Karpas-422 (cell line): ENCODE measurements around the gene CKS2. TPM values are rescaled to one million over a fixed set of nuclear protein-coding genes. Genes with fewer than 3 reads are reported as not detected.
A peak's percentile ranks its signal among the peaks of the same experiment; 100 is the strongest.

Experiments used
- DNase-seq: peaks from one replicate; pipeline ENCODE4 v3.0.0-alpha.2; 2015
- H2AFZ ChIP-seq: fragments of 200-600 bp; sonication (generic); 2 replicates; pipeline ENCODE4 v1.6.1; 2014; ENCODE audit warnings: antibody characterized with exemption, low read length, mixed read lengths
- H3K27ac ChIP-seq: fragments of 200-600 bp; sonication (generic); 2 replicates; pipeline ENCODE4 v1.5.1; 2014; ENCODE audit warnings: mild to moderate bottlenecking, low read length, moderate library complexity
- H3K27me3 ChIP-seq: fragments of 200-600 bp; sonication (generic); 2 replicates; pipeline ENCODE4 v1.6.1; 2014; ENCODE audit warnings: low read length, mixed read lengths
- H3K36me3 ChIP-seq: fragments of 200-600 bp; sonication (generic); 2 replicates; pipeline ENCODE4 v1.6.1; 2014; ENCODE audit warnings: low read length, mixed read lengths; ENCODE audit not compliant: insufficient read depth
- H3K4me1 ChIP-seq: fragments of 200-600 bp; sonication (generic); 2 replicates; pipeline ENCODE4 v1.6.1; 2014; ENCODE audit warnings: mild to moderate bottlenecking, low read length, mixed read lengths
- H3K4me2 ChIP-seq: fragments of 200-600 bp; sonication (generic); 2 replicates; pipeline ENCODE4 v1.6.1; 2014; ENCODE audit warnings: low read length, low read depth, mild to moderate bottlenecking; ENCODE audit not compliant: poor library complexity, severe bottlenecking
- H3K4me3 ChIP-seq: fragments of 200-600 bp; sonication (generic); 2 replicates; pipeline ENCODE4 v1.5.1; 2014; ENCODE audit warnings: mild to moderate bottlenecking, antibody characterized with exemption, low read length, mixed read lengths
- H3K79me2 ChIP-seq: fragments of 200-600 bp; sonication (generic); 2 replicates; pipeline ENCODE4 v1.6.1; 2014; ENCODE audit warnings: mild to moderate bottlenecking, low read length, mixed read lengths
- H3K9ac ChIP-seq: fragments of 200-600 bp; sonication (generic); 2 replicates; pipeline ENCODE4 v1.6.0; 2014; ENCODE audit warnings: low read length
- H3K9me2 ChIP-seq: fragments of 200-600 bp; sonication (generic), shearing (Covaris generic); replicated peaks from 2 replicates; pipeline ENCODE4 v1.6.0; 2014; ENCODE audit warnings: mild to moderate bottlenecking, low read length, moderate library complexity; ENCODE audit not compliant: insufficient read depth
- H3K9me3 ChIP-seq: fragments of 300-700, 200-600 bp; sonication (generic); 2 replicates; pipeline ENCODE4 v1.6.1; 2014; ENCODE audit warnings: low read length, mixed read lengths
- H4K20me1 ChIP-seq: fragments of 200-600 bp; sonication (generic); 2 replicates; pipeline ENCODE4 v1.6.1; 2014; ENCODE audit warnings: mild to moderate bottlenecking, antibody characterized with exemption, low read length, low read depth; ENCODE audit not compliant: insufficient read depth
- total RNA-seq: library from RNA; depleted of rRNA; stranded (reverse); fragments of >200 nt; shearing (Covaris generic); gene quantifications from 2 replicates; pipeline ENCODE4 v1.2.3, GENCODE V29; 2014; ENCODE audit warnings: low replicate concordance

The CKS2 gene
- total RNA-seq, 1 experiment from 2014 or later = 319 TPM

GRCh38 chr9:89313842-89314241 is 2.8 kb downstream of the CKS2 start:
- Histone ChIP-seq H2AFZ (no peak overlapping the region), H3K4me2 (peak overlapping the region; percentile 90)
- no peak for DNase-seq

GRCh38 chr9:89314955-89315354 is 4.0 kb downstream of the CKS2 start:
- Histone ChIP-seq H2AFZ (no peak overlapping the region), H4K20me1 (peaks cover 38% of the 10 kb centered on the region), H3K4me3 (peak overlapping the region; percentile 96), H3K9ac (peak overlapping the region; percentile 93), H3K9me3 (no peaks in the 10 kb centered on the region), H3K4me2 (peak overlapping the region; percentile 90), H3K79me2 (peaks cover 62% of the 10 kb centered on the region), H3K9me2 (no peaks in the 10 kb centered on the region), H3K27ac (peak overlapping the region; percentile 93), H3K27me3 (no peaks in the 10 kb centered on the region), H3K4me1 (peaks cover 70% of the 10 kb centered on the region), H3K36me3 (peaks cover 60% of the 10 kb centered on the region)
- DNase-seq = peak; percentile 51

More at GRCh38 chr9:89313842-89314241, 2.8 kb downstream of the CKS2 start:
- Histone ChIP-seq H3K27ac (peak overlapping the region; percentile 93), H3K9me2 (no peaks in the 10 kb centered on the region), H4K20me1 (peaks cover 38% of the 10 kb centered on the region), H3K36me3 (peaks cover 64% of the 10 kb centered on the region), H3K4me3 (peak overlapping the region; percentile 96), H3K9me3 (no peaks in the 10 kb centered on the region), H3K27me3 (no peaks in the 10 kb centered on the region), H3K9ac (peak overlapping the region; percentile 93), H3K79me2 (peaks cover 65% of the 10 kb centered on the region), H3K4me1 (peaks cover 71% of the 10 kb centered on the region)

GRCh38 chr9:89315482-89315881 is 4.5 kb downstream of the CKS2 start:
- H3K79me2 ChIP-seq = peaks cover 62% of the 10 kb centered on the region
- no peaks in the 10 kb centered on the region for H3K9me2 ChIP-seq
- no peaks in the 10 kb centered on the region for H3K27me3 ChIP-seq
- 0 out of 2 replicates have a peak overlapping the region, but pooled peaks have one; percentile 93 for H3K9ac ChIP-seq
- H3K4me3 ChIP-seq = peak overlapping the region; percentile 96
- H3K36me3 ChIP-seq = peaks cover 60% of the 10 kb centered on the region
- no peaks in the 10 kb centered on the region for H3K9me3 ChIP-seq
- H3K27ac ChIP-seq = peak overlapping the region; percentile 93
- no peak for DNase-seq
- H2AFZ ChIP-seq = no peak overlapping the region
- H3K4me2 ChIP-seq = peak overlapping the region; percentile 90
- H4K20me1 ChIP-seq = peaks cover 38% of the 10 kb centered on the region
- peaks cover 75% of the 10 kb centered on the region for H3K4me1 ChIP-seq

- Histone ChIP-seq H2AFZ (no peak overlapping the region), H3K4me1 (peaks cover 78% of the 10 kb centered on the region), H3K9ac (peak overlapping the region; percentile 74), H3K9me2 (no peaks in the 10 kb centered on the region), H3K27ac (peak overlapping the region; percentile 93), H4K20me1 (peaks cover 29% of the 10 kb centered on the region), H3K4me3 (peak overlapping the region; percentile 71; the same call in 1 of the 2 replicates), H3K36me3 (peaks cover 61% of the 10 kb centered on the region), H3K4me2 (peak overlapping the region; percentile 90), H3K27me3 (no peaks in the 10 kb centered on the region), H3K9me3 (no peaks in the 10 kb centered on the region), H3K79me2 (peaks cover 67% of the 10 kb centered on the region)
- DNase-seq = peak; percentile 77
Measured at GRCh38 chr9:89317282-89317681, 6.3 kb downstream of the CKS2 start.

- Histone ChIP-seq H3K79me2 (peaks cover 67% of the 10 kb centered on the region), H3K4me1 (peaks cover 68% of the 10 kb centered on the region), H3K4me2 (peak within 1 kb of the TSS; percentile 90), H3K9me3 (no peaks in the 10 kb centered on the region), H3K27ac (peak within 1 kb of the TSS; percentile 93), H3K4me3 (peak within 1 kb of the TSS; percentile 71), H3K27me3 (no peaks in the 10 kb centered on the region), H3K36me3 (peaks cover 50% of the 10 kb centered on the region), H3K9ac (peak within 1 kb of the TSS; percentile 74), H4K20me1 (peaks cover 18% of the 10 kb centered on the region), H3K9me2 (no peaks in the 10 kb centered on the region), H2AFZ (no peak within 1 kb of the TSS)
- DNase-seq = peak; percentile 98
Measured at GRCh38 chr9:89318123-89319014, 7.4 kb downstream of the CKS2 start, which contains the start of gene SECISBP2. Gene SECISBP2 (plus strand): TSS chr9:89318500. CDS start chr9:89318577, 77 bp downstream.

- peak overlapping the region; percentile 90 for H3K4me2 ChIP-seq
- no peaks in the 10 kb centered on the region for H3K9me2 ChIP-seq
- H3K79me2 ChIP-seq = peaks cover 66% of the 10 kb centered on the region
- peaks cover 59% of the 10 kb centered on the region for H3K4me1 ChIP-seq
- H3K27me3 ChIP-seq = no peaks in the 10 kb centered on the region
- H3K9ac ChIP-seq = peak overlapping the region; percentile 74
- peak; percentile 61 for DNase-seq
- H2AFZ ChIP-seq = no peak overlapping the region
- H3K9me3 ChIP-seq = no peaks in the 10 kb centered on the region
- H3K36me3 ChIP-seq = peaks cover 41% of the 10 kb centered on the region
- peak overlapping the region; percentile 71 for H3K4me3 ChIP-seq
- peaks cover 9% of the 10 kb centered on the region for H4K20me1 ChIP-seq
- H3K27ac ChIP-seq = peak overlapping the region; percentile 93
Measured at GRCh38 chr9:89319015-89319905, 8.3 kb downstream of the CKS2 start.

GRCh38 chr9:89323390-89323789 is 12.4 kb downstream of the CKS2 start:
- Histone ChIP-seq H3K4me2 (no peak overlapping the region), H3K79me2 (peaks cover 61% of the 10 kb centered on the region), H3K36me3 (peaks cover 19% of the 10 kb centered on the region; the same call in 1 of the 2 replicates), H3K9me2 (no peaks in the 10 kb centered on the region), H3K9ac (no peak overlapping the region), H3K27me3 (no peaks in the 10 kb centered on the region), H3K27ac (no peak overlapping the region), H2AFZ (no peak overlapping the region), H3K4me3 (no peak overlapping the region), H3K9me3 (no peaks in the 10 kb centered on the region), H4K20me1 (no peaks in the 10 kb centered on the region), H3K4me1 (peaks cover 19% of the 10 kb centered on the region)
- DNase-seq = no peak
